GM19467 (cell line): ENCODE data around the gene PAGR1.
A peak's percentile ranks its signal among the peaks of the same experiment; 100 is the strongest.
"Not testable (repeated sequence)": the region's sequence is repeated elsewhere in the genome, so short reads cannot be mapped to it uniquely, and the experiment has no call there.

ENCODE experiments used
- ATAC-seq: cut with Tn5 transposase; IDR thresholded peaks from one replicate; pipeline ENCODE4 v1.9.1; 2021; ENCODE audit warnings: mild to moderate bottlenecking, moderate library complexity; ENCODE audit not compliant: unreplicated experiment

Gene PAGR1

GRCh38 chr16:29862383-29862883 lies 46.5 kb downstream of the PAGR1 start:
- no peak for ATAC-seq

- ATAC-seq = peak; percentile 90
These were observed 47.1 kb downstream of the PAGR1 start, which contains the start of gene CDIPT for GRCh38 chr16:29862884-29863668. TSS of gene CDIPT (minus strand) at chr16:29863226. CDS start at chr16:29862857, 369 bp downstream.

- no peak for ATAC-seq
These were observed 47.7 kb downstream of the PAGR1 start for GRCh38 chr16:29863669-29863984.

GRCh38 chr16:29864205-29864604 lies 48.3 kb downstream of the PAGR1 start:
- ATAC-seq = no peak

- no peak for ATAC-seq
These were observed 52.6 kb downstream of the PAGR1 start for GRCh38 chr16:29868396-29869009.

- ATAC-seq = not testable (repeated sequence)
These were observed 53.1 kb downstream of the PAGR1 start for GRCh38 chr16:29869067-29869466.
